ENCODE data around the gene GTPBP1.
A peak's percentile ranks its signal among the peaks of the same experiment; 100 is the strongest.

GTPBP1 gene

DNA sequence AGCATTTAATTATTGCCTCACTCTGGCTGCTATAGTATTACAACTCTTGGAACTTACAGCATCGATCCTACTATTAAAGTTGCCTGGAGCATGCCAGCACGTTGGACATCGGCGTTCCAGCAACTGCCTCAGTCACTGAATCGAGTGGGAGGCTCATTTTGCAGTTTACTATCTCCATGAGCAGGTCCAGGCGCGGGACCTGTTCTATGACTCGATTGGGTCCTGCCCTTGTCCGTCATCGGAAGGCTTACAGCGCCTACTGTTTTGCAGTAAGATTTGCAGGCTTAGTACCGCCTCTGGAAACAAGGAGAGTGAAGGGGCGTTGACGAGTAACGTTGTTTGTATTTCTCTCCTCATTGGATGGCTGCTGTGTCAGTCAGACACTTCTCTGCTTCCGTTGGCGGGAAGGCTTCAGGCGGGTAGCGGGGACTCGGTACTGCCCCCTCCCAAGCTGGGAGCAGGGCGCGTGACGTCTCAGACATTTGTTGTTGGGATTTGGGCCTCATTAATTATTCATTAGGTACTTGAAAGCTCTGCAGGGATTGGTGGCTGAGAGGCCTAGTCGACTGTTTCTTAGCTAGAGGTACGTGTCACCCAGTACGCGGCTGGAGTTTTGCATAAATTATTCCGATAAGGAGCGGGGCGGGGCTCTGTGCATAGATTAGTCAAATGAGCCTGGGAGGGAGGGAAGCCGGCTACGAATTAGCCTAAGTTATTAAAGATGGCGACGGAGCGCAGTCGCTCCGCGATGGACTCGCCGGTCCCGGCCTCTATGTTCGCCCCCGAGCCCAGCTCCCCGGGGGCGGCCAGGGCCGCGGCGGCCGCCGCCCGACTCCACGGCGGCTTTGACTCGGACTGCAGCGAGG lies at the start of gene GTPBP1:
Gene GTPBP1 (plus strand): TSS at position 710 of the 866 bp plus-strand sequence. CDS start 12 bp downstream, at position 722.
- DNase-seq (ENCODE audit: low read depth), result peak; percentile 91

GRCh38 chr22:38656256-38657044 lies 49.3 kb upstream of the GTPBP1 start, which contains the start of the genes CBY1 and FAM227A:
TSS of gene CBY1 (plus strand) at chr22:38656638. CDS start at chr22:38668055, 11,417 bp downstream.
TSS of gene FAM227A (minus strand) at chr22:38656392. CDS start at chr22:38650168, 6,224 bp downstream.
- DNase-seq (ENCODE audit: low read depth), result peak; percentile 80

- DNase-seq (ENCODE audit: low read depth), result peak; percentile 34
Measured at GRCh38 chr22:38657045-38657909, 48.5 kb upstream of the GTPBP1 start.

DNA sequence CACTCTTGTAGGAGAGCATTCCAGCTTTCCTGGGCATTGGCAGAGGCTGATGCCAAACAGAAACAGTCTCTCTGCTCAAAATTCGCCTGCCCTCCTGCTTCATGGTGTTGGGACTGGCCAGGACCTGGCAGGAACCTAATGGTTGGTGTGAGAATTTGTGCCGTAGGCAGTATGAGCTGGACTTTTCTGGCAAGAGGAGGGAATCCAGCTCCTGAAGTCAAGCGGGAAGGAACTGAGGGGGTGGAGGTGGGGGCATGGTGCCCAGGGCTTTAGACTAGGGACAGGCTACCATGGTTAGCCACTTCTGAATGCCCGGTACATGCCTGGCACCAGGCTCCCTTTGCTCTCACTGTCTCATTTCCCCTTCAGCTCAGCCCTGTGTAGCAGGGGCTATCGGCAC lies 30.9 kb upstream of the GTPBP1 start:
- DNase-seq (ENCODE audit: low read depth), result no peak

DNA sequence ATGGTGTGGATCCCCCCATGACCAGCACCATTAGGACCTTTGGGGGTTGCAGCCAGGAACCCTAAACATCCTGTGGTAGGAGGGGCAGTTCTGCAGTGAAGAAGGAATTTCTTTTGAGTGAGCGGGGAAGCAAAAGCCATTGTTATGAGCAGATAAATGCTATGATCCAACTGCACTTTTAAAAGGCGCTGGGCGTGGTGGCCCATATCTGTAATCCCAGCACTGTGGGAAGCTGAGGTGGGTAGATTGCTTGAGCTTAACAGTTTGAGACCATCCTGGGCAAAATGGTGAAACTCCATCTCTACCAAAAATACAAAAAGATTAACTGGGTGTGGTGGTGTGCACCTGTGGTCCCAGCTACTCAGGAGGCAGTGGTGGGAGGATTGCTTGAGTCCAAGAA lies 29.9 kb upstream of the GTPBP1 start:
- DNase-seq (ENCODE audit: low read depth), result no peak

GRCh38 chr22:38681582-38682335 lies 24.0 kb upstream of the GTPBP1 start, which contains the start of gene TOMM22:
TSS of gene TOMM22 (plus strand) at chr22:38681957. CDS start at chr22:38681979, 22 bp downstream.
- DNase-seq (ENCODE audit: low read depth), result peak; percentile 85

DNA sequence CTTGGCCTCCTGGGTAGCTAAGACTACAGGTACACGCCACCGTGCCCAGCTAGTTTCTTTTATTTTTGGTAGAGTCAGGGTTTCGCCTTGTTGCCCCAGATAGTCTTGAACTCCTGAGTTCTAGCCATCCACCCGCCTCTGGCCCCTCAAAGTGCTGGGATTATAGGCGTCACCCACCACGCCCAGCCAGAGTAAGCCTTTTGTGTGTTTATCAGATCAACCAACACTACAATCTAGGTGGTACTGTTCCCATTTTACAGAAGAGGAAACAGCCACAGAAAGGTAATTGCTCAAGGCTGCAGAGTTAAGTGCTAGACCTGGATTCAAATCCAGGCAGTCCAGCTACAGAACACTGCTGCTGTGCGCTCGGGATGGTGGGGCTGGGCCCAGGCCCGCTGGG lies 20.8 kb upstream of the GTPBP1 start:
- no peak for DNase-seq (ENCODE audit: low read depth)

DNA sequence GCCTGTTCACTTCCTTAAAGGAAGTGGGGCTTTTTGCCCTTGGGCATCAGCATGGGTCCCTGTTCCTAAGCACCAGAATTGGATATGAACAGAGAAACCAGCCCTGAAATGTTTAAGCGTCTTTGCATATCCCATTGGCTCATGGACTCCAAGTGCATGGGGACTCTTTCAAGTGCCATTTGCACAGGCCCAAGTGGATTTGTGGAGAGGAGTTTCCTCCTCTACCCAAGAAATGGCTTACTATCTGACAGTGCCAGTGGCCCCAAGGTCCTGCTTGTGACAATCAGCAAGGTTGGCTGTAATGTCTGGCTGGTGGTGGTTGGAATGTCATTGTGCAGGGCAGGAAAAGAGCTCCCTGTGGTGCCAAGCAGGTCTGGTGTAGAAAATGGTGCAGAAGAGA lies 20.0 kb upstream of the GTPBP1 start:
- DNase-seq (ENCODE audit: low read depth), result no peak

DNA sequence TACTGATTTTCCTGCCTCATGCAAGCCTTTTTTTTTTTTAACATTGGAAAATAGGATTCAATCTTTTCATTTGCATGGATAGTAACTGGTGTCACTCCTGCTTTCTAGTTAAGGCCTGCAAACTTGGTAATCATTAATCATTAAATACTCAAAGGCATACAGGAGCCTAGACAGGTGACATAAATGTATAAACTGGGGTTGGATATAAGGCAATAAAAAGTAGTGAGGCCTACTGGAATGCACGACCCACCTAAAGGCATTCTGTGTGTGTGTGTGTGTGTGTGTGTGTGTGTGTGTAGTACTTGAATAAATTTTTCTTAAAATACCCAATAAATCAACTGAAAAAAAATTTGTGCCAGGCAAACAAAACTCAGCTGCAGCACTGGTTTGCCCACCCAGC lies 16.1 kb upstream of the GTPBP1 start:
- DNase-seq (ENCODE audit: low read depth), result no peak

GRCh38 chr22:38694049-38694448 lies 11.7 kb upstream of the GTPBP1 start:
- DNase-seq (ENCODE audit: low read depth), result no peak

GRCh38 chr22:38694940-38695339 lies 10.8 kb upstream of the GTPBP1 start:
- DNase-seq (ENCODE audit: low read depth), result no peak

- no peak for DNase-seq (ENCODE audit: low read depth)
Measured at GRCh38 chr22:38696606-38697424, 8.9 kb upstream of the GTPBP1 start.

- no peak for DNase-seq (ENCODE audit: low read depth)
Measured at GRCh38 chr22:38697425-38698089, 8.2 kb upstream of the GTPBP1 start.

- no peak for DNase-seq (ENCODE audit: low read depth)
Measured at GRCh38 chr22:38698407-38699094, 7.2 kb upstream of the GTPBP1 start.

GRCh38 chr22:38699143-38699542 lies 6.6 kb upstream of the GTPBP1 start:
- no peak for DNase-seq (ENCODE audit: low read depth)

- DNase-seq (ENCODE audit: low read depth), result no peak
Measured at GRCh38 chr22:38699784-38700183, 6.0 kb upstream of the GTPBP1 start.

- no peak for DNase-seq (ENCODE audit: low read depth)
Measured at GRCh38 chr22:38700270-38700788, 5.4 kb upstream of the GTPBP1 start.

DNA sequence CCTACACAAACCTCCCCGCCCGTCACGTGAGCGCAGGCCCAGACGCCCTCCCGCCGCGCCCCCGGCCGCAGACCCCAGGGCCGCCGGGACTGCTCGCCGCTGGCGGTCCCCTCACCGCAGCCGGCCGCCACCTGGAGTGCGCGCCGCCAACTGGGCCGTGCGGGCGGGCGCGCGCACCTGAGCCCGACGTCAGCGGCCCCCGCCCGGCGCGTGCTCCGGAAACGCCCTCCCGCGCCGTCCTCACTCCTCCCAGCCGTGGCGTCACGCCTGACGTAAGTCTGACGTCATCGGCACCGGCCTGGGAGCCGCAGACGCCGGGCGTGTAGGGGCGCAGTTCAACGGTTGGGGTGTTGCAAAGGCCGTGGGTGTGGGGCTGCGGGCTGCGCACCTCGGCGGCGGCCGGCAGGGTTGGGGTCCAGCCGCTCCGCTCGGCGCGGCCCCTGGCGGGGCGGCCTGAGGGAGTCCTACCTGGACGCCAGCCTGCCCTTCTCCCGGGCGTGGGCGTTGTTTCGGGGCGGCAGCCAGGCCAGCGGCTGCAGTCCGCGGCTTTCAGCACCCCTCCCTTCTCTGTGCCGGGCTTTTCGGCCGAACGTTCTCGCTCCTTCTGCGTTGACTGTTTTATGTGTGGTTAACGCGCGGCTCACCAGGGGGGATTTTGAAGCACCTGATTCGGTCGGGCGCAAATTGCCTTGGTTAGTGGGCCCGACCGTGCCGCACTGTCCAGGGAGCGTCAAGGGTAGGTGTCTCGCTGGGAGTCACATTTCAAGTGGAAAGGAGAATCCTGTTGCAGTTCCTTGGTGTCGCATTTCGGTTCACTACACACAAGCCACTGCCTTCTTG lies 4.7 kb upstream of the GTPBP1 start, which contains the start of gene JOSD1:
Gene JOSD1 (minus strand): TSS at position 155 of the 840 bp plus-strand sequence. CDS start 956 bp downstream, outside the sequence.
- peak; percentile 98 for DNase-seq (ENCODE audit: low read depth)
